Prostate gland (tissue), 2 donors: Measurements from ENCODE around the gene BOC. TPM values are rescaled to one million over a fixed set of nuclear protein-coding genes. Genes with fewer than 3 reads are reported as not detected.
A peak's percentile ranks its signal among the peaks of the same experiment; 100 is the strongest.

Source experiments
- DNase-seq: peaks from one replicate; pipeline ENCODE4 v3.0.0-alpha.2; 2019; ENCODE audit warnings: low spot score
- H3K27ac ChIP-seq, 2 donors: fragments of 200-600 bp; sonication (generic); 2 replicates each; pipeline ENCODE4 v1.5.1; 2017 to 2019
- H3K27me3 ChIP-seq: fragments of 200-600 bp; sonication (generic); replicated peaks from 2 replicates; pipeline ENCODE4 v1.5.1; 2019; ENCODE audit not compliant: insufficient read depth
- H3K36me3 ChIP-seq, 2 donors: fragments of 200-600 bp; sonication (generic); 1 replicate in 1 of 2; 2 replicates in 1 of 2; pipeline versions ENCODE4 v1.5.1 to v1.8.1; 2017 to 2019
- H3K4me1 ChIP-seq: fragments of 200-600 bp; sonication (generic); replicated peaks from 2 replicates; pipeline ENCODE4 v1.5.1; 2019
- H3K4me3 ChIP-seq, 2 donors: fragments of 200-600 bp; sonication (generic); 2 replicates each; pipeline ENCODE4 v1.5.1; 2017 to 2019
- H3K9me3 ChIP-seq: fragments of 200-600 bp; sonication (generic); 2 replicates; pipeline ENCODE4 v1.5.1; 2017
- POLR2A ChIP-seq: fragments of 450-650 bp; IDR thresholded peaks from one replicate; pipeline ENCODE4 v1.6.1; 2016; ENCODE audit warnings: antibody characterized with exemption, mild to moderate bottlenecking
- POLR2AphosphoS5 ChIP-seq: sonication (generic); formaldehyde crosslinking; IDR thresholded peaks from one replicate; pipeline ENCODE4 v1.6.1; 2017; ENCODE audit warnings: antibody characterized with exemption
- WGBS: methylation state at CpG from one replicate; pipeline ENCODE4 v1.1.5; 2018; 5-methylcytosine and 5-hydroxymethylcytosine counted together
- intact Hi-C: fragments of 100-400 bp; cut with DNase I; formaldehyde crosslinking; loops from one replicate; pipeline ENCODE4 v1.14.2; 2022
- total RNA-seq, 2 donors: library from RNA; depleted of rRNA; stranded (reverse); fragments of >200 nt; gene quantifications; one replicate each; pipeline ENCODE4 v1.1.0, GENCODE V29; 2016
- TF ChIP-seq, protein P1 (sequence below), 4 experiments: fragments of 200-600 bp in 2 of 4; fragments of 450-650 bp in 2 of 4; sonication (generic) in 2 of 4; IDR thresholded peaks; 1 replicate in 3 of 4; 2 replicates in 1 of 4; pipeline ENCODE4 v1.5.1; 2016 to 2019; ENCODE audit warnings: antibody characterized with exemption in 4 of 4, mild to moderate bottlenecking in 2 of 4, moderate library complexity in 2 of 4

BOC gene
- total RNA-seq, 2 donors from 2014 or later: 41.4 to 42.3 TPM

GRCh38 chr3:113186566-113186965 is 24.8 kb upstream of the BOC start:
- Histone ChIP-seq H3K36me3 (no peaks in the 10 kb centered on the region), H3K27ac (no peak overlapping the region), H3K4me1 (no peaks in the 10 kb centered on the region), H3K9me3 (no peaks in the 10 kb centered on the region), H3K27me3 (no peaks in the 10 kb centered on the region), H3K4me3 (no peak overlapping the region)
- TF ChIP-seq, protein P1, sequence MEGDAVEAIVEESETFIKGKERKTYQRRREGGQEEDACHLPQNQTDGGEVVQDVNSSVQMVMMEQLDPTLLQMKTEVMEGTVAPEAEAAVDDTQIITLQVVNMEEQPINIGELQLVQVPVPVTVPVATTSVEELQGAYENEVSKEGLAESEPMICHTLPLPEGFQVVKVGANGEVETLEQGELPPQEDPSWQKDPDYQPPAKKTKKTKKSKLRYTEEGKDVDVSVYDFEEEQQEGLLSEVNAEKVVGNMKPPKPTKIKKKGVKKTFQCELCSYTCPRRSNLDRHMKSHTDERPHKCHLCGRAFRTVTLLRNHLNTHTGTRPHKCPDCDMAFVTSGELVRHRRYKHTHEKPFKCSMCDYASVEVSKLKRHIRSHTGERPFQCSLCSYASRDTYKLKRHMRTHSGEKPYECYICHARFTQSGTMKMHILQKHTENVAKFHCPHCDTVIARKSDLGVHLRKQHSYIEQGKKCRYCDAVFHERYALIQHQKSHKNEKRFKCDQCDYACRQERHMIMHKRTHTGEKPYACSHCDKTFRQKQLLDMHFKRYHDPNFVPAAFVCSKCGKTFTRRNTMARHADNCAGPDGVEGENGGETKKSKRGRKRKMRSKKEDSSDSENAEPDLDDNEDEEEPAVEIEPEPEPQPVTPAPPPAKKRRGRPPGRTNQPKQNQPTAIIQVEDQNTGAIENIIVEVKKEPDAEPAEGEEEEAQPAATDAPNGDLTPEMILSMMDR (IDR thresholded peaks at IDR 0.05): no peak
- no peak for TF ChIP-seq POLR2A
- TF ChIP-seq POLR2AphosphoS5: no peak
- intact Hi-C loops: no loop called here
- 89% methylated on average over 5 of the region's 5 CpGs for WGBS
- DNase-seq: no peak

DNA sequence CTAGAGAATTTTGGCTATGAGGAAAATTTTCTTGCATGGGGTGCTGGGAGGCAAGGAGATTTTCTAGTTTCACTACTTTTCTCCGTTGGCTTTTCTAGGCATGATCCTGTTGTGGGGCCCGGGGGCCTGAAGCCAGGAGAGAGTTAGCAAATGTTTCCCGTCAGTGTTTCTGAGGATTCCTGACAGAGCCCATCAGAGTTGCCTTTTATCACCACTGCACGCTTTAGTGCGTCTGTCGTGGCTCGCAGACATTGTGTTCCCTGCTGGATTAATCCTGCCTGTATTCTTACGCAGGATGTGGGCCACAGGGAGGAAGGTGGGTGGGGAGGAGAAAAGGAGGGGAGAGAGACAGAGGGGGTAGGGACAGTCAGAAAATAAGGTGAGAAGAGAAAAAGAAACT is 18.1 kb upstream of the BOC start:
- 17% methylated on average over 8 of the region's 8 CpGs for WGBS
- intact Hi-C loops: no loop called here
- Histone ChIP-seq H3K4me3 (no peak overlapping the region), H3K36me3 (no peaks in the 10 kb centered on the region), H3K4me1 (no peaks in the 10 kb centered on the region), H3K27me3 (no peaks in the 10 kb centered on the region), H3K27ac (peak overlapping the region in 1 of 2 donors; percentile 35), H3K9me3 (no peaks in the 10 kb centered on the region)
- DNase-seq: no peak
- TF ChIP-seq POLR2A (no peak), POLR2AphosphoS5 (no peak)
- TF ChIP-seq, protein P1 (IDR thresholded peaks at IDR 0.05): no peak

GRCh38 chr3:113193719-113194118 is 17.6 kb upstream of the BOC start:
- no peak for DNase-seq
- intact Hi-C loops: no loop called here
- Histone ChIP-seq H3K36me3 (no peaks in the 10 kb centered on the region), H3K4me3 (no peak overlapping the region), H3K4me1 (no peaks in the 10 kb centered on the region), H3K27me3 (no peaks in the 10 kb centered on the region), H3K9me3 (no peaks in the 10 kb centered on the region), H3K27ac (peak overlapping the region in 1 of 2 donors; percentile 35)
- TF ChIP-seq, protein P1 (IDR thresholded peaks at IDR 0.05): no peak
- TF ChIP-seq POLR2AphosphoS5: no peak
- no peak for TF ChIP-seq POLR2A
- 73% methylated on average over 1 of the region's 1 CpG for WGBS

DNA sequence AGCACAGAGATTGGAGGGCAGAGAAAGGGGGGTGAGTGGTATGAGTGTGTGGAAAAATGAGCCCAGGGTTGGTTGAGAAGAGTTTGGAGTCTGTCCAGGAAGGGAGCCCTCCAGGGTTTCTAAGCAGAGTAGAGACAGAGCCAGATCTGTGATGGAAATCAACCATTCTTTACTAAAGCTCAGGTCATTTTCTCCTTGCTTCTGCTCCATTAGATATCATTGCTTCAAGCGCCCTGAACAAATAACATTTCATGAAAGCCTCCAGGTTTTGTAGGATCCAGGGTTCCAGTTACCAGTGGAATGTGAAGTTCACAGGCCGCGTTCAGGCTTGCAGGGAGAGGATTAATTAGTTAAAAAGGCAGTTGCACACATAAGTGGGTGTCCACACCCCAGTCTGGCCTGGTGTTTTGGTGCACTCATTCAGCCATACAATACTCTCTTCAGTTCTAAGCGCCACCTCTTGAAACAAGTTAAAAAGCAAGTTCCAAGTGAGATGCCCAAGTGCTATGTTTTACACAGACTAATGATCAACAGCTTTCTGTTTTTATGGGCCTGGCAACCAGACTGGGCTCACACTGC is 16.4 kb upstream of the BOC start:
- 28% methylated on average over 4 of the region's 4 CpGs for WGBS
- no peaks in the 10 kb centered on the region for H3K9me3 ChIP-seq
- no peaks in the 10 kb centered on the region for H3K4me1 ChIP-seq
- no peak for DNase-seq
- H3K36me3 ChIP-seq: no peaks in the 10 kb centered on the region
- no peak overlapping the region for H3K4me3 ChIP-seq
- TF ChIP-seq POLR2AphosphoS5 (no peak), POLR2A (no peak)
- TF ChIP-seq, protein P1 (IDR thresholded peaks at IDR 0.05): no peak
- intact Hi-C loops: no loop called here
- H3K27ac ChIP-seq: no peak overlapping the region
- H3K27me3 ChIP-seq: no peaks in the 10 kb centered on the region

- Histone ChIP-seq H3K36me3 (no peaks in the 10 kb centered on the region), H3K27me3 (no peaks in the 10 kb centered on the region), H3K4me3 (no peak overlapping the region), H3K4me1 (no peaks in the 10 kb centered on the region), H3K27ac (no peak overlapping the region), H3K9me3 (no peaks in the 10 kb centered on the region)
- DNase-seq: no peak
- TF ChIP-seq, protein P1 (IDR thresholded peaks at IDR 0.05): no peak
- TF ChIP-seq POLR2AphosphoS5 (no peak), POLR2A (no peak)
- intact Hi-C loops: no loop called here
These were observed 11.0 kb upstream of the BOC start for GRCh38 chr3:113200351-113200750.
